Neural progenitor cell (in vitro differentiated cells): ENCODE data around the gene MAD1L1.

Source experiments
- EZH2phosphoT487 ChIP-seq: fragments of 200-600 bp; sonication (generic); IDR thresholded peaks from 2 replicates; pipeline ENCODE4 v1.6.1; 2017; ENCODE audit warnings: antibody characterized with exemption
- TF ChIP-seq, protein P1 (sequence below): fragments of 200-600 bp; sonication (generic); IDR thresholded peaks from 2 replicates; pipeline ENCODE4 v1.5.1; 2017; ENCODE audit warnings: antibody characterized with exemption, mild to moderate bottlenecking

DNA sequence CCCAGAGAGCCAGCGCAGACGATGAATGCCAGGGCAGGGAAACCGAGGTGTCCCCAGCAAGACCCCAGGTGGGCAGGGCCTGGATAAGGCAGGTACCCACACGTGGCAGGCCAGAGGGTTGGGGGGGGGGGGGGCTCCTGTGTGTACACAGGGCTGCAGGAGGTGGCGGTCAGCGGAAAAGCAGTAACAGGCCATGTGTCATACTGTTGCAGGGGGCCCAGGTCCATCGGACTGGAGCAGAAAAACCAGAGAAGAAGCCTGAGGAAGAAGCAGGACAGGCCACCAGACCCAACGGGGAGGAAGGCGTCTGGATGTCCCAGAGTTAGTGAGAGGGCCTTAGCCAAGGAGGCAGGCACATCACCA lies 116.3 kb downstream of the MAD1L1 start:
- TF ChIP-seq, protein P1, sequence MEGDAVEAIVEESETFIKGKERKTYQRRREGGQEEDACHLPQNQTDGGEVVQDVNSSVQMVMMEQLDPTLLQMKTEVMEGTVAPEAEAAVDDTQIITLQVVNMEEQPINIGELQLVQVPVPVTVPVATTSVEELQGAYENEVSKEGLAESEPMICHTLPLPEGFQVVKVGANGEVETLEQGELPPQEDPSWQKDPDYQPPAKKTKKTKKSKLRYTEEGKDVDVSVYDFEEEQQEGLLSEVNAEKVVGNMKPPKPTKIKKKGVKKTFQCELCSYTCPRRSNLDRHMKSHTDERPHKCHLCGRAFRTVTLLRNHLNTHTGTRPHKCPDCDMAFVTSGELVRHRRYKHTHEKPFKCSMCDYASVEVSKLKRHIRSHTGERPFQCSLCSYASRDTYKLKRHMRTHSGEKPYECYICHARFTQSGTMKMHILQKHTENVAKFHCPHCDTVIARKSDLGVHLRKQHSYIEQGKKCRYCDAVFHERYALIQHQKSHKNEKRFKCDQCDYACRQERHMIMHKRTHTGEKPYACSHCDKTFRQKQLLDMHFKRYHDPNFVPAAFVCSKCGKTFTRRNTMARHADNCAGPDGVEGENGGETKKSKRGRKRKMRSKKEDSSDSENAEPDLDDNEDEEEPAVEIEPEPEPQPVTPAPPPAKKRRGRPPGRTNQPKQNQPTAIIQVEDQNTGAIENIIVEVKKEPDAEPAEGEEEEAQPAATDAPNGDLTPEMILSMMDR = no peak
- no peak for TF ChIP-seq EZH2phosphoT487
